Astrocyte of the cerebellum (primary cell): ENCODE data around the gene GALNT14.

Experiments used
- DNase-seq: peaks from one replicate; pipeline ENCODE4 v3.0.0-alpha.2; 2011; ENCODE audit warnings: low read depth
- H3K4me3 ChIP-seq: 2 replicates; pipeline ENCODE4 v1.5.1; 2011; ENCODE audit warnings: mild to moderate bottlenecking, low read depth, low read length, moderate library complexity
- in situ Hi-C: cut with HindIII; loops from 2 replicates; pipeline ENCODE4 v1.10.0; 2017; ENCODE audit warnings: low sequenced_read_pairs
- TF ChIP-seq, protein P1 (sequence below): IDR thresholded peaks from 2 replicates; pipeline ENCODE4 v1.5.1; 2012; ENCODE audit warnings: low read length, low read depth, moderate library complexity, mild to moderate bottlenecking; ENCODE audit errors: missing control alignments

The GALNT14 gene

DNA sequence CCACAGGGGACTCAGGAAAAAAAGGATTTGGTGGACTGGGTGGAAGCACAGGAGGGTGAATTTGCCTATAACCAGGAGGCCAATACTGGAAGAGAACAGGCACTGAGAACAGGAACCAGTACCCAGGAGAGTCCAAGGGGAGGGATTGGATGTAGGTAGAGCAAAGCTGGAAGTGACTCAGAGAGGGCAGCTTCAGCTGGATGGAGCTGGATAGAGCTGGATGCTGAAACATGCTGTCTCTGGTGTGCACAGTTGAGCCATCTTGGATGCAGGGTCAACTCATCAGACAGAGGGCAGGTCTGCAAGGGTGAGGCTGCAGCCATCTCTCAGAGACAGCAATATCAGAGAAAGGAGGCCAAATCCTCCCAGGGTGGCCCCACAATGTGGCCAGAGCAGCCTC, 134.0 kb downstream of the GALNT14 start:
- no peak overlapping the region for H3K4me3 ChIP-seq
- in situ Hi-C loops, result no loop called here
- TF ChIP-seq, protein P1, sequence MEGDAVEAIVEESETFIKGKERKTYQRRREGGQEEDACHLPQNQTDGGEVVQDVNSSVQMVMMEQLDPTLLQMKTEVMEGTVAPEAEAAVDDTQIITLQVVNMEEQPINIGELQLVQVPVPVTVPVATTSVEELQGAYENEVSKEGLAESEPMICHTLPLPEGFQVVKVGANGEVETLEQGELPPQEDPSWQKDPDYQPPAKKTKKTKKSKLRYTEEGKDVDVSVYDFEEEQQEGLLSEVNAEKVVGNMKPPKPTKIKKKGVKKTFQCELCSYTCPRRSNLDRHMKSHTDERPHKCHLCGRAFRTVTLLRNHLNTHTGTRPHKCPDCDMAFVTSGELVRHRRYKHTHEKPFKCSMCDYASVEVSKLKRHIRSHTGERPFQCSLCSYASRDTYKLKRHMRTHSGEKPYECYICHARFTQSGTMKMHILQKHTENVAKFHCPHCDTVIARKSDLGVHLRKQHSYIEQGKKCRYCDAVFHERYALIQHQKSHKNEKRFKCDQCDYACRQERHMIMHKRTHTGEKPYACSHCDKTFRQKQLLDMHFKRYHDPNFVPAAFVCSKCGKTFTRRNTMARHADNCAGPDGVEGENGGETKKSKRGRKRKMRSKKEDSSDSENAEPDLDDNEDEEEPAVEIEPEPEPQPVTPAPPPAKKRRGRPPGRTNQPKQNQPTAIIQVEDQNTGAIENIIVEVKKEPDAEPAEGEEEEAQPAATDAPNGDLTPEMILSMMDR, result no peak
- DNase-seq, result no peak

DNA sequence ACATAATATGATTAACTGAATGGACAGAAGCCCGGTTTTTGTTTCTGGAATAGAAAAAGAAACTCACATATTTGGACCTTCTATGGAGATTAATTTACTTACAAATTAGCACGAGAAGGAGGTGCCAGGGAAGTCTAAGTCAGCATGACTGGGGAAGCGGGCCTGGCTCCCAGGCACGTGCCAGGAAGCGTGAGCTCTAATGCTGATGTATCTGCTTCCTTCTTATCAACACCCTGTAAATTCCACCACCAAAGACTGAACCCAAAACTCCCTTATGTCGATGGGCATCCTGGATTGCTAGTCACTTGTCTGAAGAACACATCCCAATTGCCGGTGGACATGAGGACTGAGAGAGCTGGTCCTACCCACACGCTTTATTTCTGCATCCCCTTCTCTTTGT, 134.5 kb downstream of the GALNT14 start:
- no peak for DNase-seq
- H3K4me3 ChIP-seq, result no peak overlapping the region
- in situ Hi-C loops, result no loop called here
- TF ChIP-seq, protein P1, result no peak

DNA sequence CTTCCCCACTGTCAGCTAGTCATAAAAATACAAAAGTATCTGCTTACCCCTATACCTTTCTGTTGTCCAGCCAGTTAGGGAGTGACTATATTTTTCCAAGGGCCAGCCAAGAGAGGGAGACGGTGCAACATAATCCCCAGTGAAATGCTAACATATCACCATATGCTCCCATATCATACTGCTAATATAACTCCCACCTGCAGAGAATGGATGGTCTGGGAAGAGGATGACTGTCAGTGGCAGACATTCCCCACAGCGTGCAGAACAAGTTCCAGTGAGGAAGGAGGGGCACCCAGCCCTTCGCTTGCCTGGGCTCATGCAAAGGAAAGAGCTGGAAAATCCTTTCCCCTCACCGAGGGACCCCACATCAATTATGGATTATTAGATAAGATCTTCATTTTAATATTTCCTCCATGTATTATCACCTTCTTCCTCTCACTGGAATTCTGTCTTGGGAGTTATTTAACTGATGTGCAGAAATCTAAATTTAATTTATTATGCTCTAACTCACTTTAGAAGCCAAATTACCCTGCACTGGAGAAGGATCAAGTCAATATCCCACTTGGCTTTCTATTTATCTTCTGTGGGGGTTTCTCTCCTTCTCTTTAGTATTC, 135.6 kb downstream of the GALNT14 start:
- in situ Hi-C loops, result no loop called here
- no peak overlapping the region for H3K4me3 ChIP-seq
- DNase-seq, result no peak
- TF ChIP-seq, protein P1, result no peak

DNA sequence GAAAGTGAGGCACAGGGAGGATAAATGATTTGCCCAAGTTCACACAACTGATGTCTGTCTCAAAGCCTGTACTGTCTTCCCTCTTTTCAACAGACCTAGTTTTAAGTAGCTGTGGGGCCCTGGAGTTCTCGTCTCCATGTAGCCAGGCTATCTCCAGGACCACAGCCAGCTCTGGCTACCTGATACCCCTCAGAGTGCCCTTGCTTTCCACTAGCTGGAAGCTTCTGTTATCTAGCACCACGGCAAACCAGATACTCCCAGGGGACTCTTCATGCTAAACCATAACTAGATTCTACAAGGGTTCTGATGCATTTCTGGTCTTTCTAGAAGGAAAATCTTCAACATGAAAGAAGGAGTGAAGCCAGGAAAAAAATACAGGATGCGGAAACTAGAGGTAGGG, 137.3 kb downstream of the GALNT14 start:
- no peak for DNase-seq
- in situ Hi-C loops, result no loop called here
- no peak overlapping the region for H3K4me3 ChIP-seq
- TF ChIP-seq, protein P1, result no peak

DNA sequence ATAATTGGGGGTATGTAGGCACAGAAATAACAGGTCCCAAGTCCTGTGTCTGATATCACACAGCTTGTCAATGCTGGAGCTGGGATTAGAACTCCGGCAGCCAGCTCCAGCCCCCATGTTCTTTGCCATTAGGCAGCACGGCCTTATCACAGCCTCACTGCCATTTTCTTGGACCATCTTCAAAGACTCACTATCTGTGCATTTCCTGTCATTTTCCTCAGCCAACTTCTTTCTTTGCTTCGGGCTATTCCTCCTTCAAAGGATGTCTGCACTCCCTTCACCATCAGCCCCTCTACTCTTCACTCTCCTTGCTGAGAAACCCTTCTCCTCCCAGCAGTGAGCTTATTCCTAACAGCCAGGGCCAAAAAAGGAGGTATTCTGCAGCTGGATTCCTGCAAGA, 139.6 kb downstream of the GALNT14 start:
- TF ChIP-seq, protein P1, result no peak
- in situ Hi-C loops, result no loop called here

DNA sequence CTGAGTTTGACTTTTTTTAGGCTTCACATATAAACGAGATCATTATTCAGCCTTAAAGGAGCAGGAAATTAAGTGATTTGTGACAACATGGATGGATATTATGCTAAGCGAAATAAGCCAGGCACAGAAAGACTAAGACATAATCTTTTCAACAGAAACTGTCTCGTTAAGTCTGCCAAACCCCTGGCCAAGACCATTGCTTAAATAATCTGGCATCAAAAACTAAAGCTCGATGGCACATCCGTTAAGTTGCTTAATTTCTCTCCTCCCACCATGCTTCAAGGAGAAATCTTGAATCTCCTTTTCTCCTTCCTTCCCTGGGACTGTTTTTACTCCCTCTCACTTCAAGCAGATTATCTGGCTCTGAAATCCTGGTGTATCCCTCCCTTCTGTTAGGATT, 140.3 kb downstream of the GALNT14 start:
- in situ Hi-C loops, result no loop called here
- no peak for DNase-seq
- TF ChIP-seq, protein P1, result no peak
- no peak overlapping the region for H3K4me3 ChIP-seq

More for the DNA sequence above, 139.6 kb downstream of the GALNT14 start:
- DNase-seq, result no peak
- no peak overlapping the region for H3K4me3 ChIP-seq
